ENCODE results near the gene SSBP1. TPM values are rescaled to one million over a fixed set of nuclear protein-coding genes. Genes with fewer than 3 reads are reported as not detected.
"Not testable (repeated sequence)": the region's sequence is repeated elsewhere in the genome, so short reads cannot be mapped to it uniquely, and the experiment has no call there.

Gene SSBP1
- total and polyA plus RNA-seq, 5 experiments from 2014 or later: 128 to 350 (median 341) TPM

DNA sequence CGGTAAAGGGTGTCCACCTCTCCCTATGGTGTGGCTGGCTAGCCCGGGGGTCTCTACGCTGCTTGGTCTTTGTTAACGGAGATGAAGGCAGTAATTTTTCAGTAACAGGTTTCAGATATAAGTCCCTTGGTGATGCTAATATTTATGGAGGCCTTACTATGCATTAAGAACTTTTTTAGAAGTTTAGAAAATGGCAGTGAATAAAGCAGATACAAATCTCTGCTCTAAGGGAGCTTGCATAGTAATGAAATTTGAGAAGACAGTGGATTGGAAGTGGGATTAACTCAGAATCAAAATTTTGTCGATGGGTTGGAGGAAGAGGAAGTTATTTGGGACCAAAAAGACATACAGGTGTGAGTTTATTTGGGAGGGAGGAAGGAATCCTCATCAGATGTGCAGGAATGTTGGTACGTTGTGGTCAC lies 445 bp downstream of the SSBP1 start:
- POLR2A ChIA-PET: interaction anchor here (0.7 to 5.9 kb wide), 7 partner anchors 30 to 724 kb away, joined by 3 to 75 read pairs (median 16); partner anchors contain the start of genes AGK, DENND11, MRPS33 and WEE2
- Mint-ChIP-seq H3K27ac (peak overlapping the region; percentile 98 to 99 (median 98)), H3K36me3 (peaks cover 2 to 45% (median 8%) of the 10 kb centered on the region in 3 donors), H3K4me1 (peaks cover 21 to 53% (median 49%) of the 10 kb centered on the region in 4 donors), H3K27me3 (no peaks in the 10 kb centered on the region), H3K9me3 (no peaks in the 10 kb centered on the region), H3K4me3 (peak overlapping the region; percentile 95 to 99 (median 98))
- ATAC-seq (no peak), DNase-seq (no peak)

DNA sequence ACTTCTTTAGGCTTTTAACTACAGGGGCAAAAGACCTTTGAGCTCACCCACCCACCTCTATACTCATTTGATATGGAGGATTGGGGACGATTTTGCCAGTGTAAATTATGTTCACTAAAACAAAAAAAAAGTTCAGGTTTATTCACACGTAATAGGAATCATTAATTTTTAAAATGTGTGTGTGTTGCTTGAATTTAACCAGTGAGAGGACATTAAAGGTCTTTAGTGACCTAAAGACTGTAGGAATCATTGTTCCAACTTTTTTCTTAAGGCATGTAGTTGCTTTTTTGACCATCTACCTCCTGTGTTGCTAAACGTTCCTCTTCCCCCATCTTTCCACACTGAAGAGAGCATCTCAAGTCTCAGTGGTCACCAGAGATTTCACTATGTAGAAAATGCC lies 1.1 kb downstream of the SSBP1 start:
- DNase-seq (no peak), ATAC-seq (no peak)
- H3K4me3 Mint-ChIP-seq: peak overlapping the region; percentile 55 to 99 (median 96)
- H3K4me1 Mint-ChIP-seq: peaks cover 21 to 53% (median 51%) of the 10 kb centered on the region in 4 donors
- H3K36me3 Mint-ChIP-seq: peaks cover 2 to 51% (median 15%) of the 10 kb centered on the region in 3 donors
- no peaks in the 10 kb centered on the region for H3K9me3 Mint-ChIP-seq
- POLR2A ChIA-PET: interaction anchor here (1.6 to 5.9 kb wide), 4 partner anchors 38 to 724 kb away, joined by 6 to 75 read pairs (median 18); partner anchors contain the start of genes AGK, DENND11 and MRPS33
- H3K27me3 Mint-ChIP-seq: no peaks in the 10 kb centered on the region
- H3K27ac Mint-ChIP-seq: peak overlapping the region; percentile 41 to 99 (median 91)

DNA sequence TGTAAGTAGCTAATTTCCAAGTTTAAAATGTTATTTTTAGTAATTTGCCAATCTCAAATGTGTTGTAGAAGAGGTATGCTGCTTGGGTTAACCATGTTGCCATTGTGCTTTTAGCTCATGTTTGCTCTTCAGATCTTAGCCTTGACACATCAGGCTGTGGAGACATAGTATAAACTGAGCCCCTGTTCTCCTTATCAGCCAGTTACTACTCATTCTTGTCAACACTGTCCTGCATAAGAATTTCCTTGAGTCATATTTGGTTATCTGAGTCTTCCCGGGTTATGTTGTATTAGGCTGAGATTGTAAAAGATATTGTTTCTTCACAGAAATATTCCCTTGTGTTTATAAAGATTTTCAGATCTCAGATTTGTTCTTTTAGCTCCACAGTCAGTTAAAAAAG lies 4.1 kb downstream of the SSBP1 start:
- ATAC-seq (no peak), DNase-seq (no peak)
- Mint-ChIP-seq H3K27ac (peak overlapping the region in 1 of 10 donors; percentile 34), H3K4me3 (no peak overlapping the region), H3K36me3 (peaks cover 16 to 76% (median 18%) of the 10 kb centered on the region in 3 donors), H3K9me3 (no peaks in the 10 kb centered on the region), H3K27me3 (no peaks in the 10 kb centered on the region), H3K4me1 (peaks cover 21 to 52% (median 45%) of the 10 kb centered on the region in 4 donors)
- POLR2A ChIA-PET: interaction anchor here (5.9 kb wide), 1 partner anchor 41 kb away, joined by 75 read pairs; the partner anchor contains the start of gene DENND11

DNA sequence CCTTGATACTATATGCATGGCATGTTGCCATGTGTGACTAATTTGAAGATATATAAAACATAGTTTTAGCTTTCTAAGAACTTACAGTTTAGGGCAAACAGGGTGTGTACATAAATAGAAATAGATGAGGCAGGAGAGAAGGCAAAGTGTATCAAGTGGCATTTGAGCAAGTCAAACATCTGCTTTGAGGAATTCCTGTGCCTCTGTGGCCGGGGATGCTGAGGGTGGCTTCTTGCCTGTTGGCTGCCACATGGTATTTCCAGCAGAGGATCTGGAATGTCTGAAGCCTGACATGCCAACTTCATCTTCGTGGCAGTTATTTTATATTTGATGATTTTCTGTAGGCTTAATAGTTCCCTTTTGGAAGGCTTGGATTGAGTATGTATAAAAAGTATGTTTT lies 6.0 kb downstream of the SSBP1 start:
- POLR2A ChIA-PET: no interaction called here
- no peak overlapping the region for H3K27ac Mint-ChIP-seq
- H3K36me3 Mint-ChIP-seq: peaks cover 12 to 82% (median 26%) of the 10 kb centered on the region in 3 donors

DNA sequence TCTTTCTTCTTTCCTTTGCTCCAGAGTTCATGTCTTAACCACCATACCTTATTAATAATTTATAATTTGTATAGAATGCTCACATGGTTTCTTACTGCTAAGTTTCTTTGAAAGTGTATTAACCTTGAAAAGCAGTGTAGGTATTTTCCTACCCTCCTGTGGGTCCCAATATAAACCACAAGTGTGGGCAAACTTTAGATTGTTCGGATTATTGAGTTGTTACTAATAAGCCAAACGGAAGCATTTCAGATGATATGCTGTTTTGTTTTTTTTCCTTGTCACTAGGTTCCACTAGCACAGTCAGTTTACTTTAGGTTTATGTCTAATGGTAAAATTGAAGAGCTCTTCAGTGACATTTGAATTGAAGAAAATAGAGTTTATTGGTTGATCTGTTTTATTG lies 10.2 kb downstream of the SSBP1 start:
- POLR2A ChIA-PET: no interaction called here
- Mint-ChIP-seq H3K27me3 (no peaks in the 10 kb centered on the region), H3K9me3 (peaks cover 0 to 37% (median 23%) of the 10 kb centered on the region in 9 donors), H3K4me1 (peaks cover 0 to 6% (median 0%) of the 10 kb centered on the region in 4 donors), H3K36me3 (peaks cover 41 to 89% (median 68%) of the 10 kb centered on the region in 3 donors), H3K4me3 (no peak overlapping the region), H3K27ac (no peak overlapping the region)
- ATAC-seq (no peak), DNase-seq (no peak)

More for the DNA sequence above, 6.0 kb downstream of the SSBP1 start:
- no peak overlapping the region for H3K4me3 Mint-ChIP-seq
- no peaks in the 10 kb centered on the region for H3K9me3 Mint-ChIP-seq
- no peaks in the 10 kb centered on the region for H3K27me3 Mint-ChIP-seq
- ATAC-seq (no peak), DNase-seq (no peak)
- H3K4me1 Mint-ChIP-seq: peaks cover 14 to 37% (median 29%) of the 10 kb centered on the region in 4 donors

DNA sequence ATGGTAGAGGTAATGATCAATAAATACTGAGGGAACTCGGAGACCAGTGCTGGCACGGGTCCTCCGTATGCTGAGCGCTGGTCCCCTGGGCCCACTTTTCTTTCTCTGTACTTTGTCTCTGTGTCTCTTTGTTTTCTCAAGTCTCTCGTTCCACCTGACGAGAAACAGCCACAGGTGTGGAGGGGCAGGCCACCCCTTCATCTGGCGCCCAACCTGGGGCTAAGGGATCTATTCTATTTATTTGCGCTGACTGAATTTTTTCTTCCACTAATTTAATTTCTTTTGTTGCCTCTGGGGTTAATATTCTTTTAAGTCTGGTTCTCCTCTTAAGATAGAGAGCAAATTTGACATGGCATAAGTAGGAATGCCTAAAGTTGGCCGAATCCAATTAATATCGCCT lies 13.7 kb downstream of the SSBP1 start:
- ATAC-seq, H3K4me3 Mint-ChIP-seq, DNase-seq, H3K27ac Mint-ChIP-seq, POLR2A ChIA-PET, H3K27me3 Mint-ChIP-seq: not testable (repeated sequence)
- H3K4me1 Mint-ChIP-seq: peaks cover 0 to 17% (median 2%) of the 10 kb centered on the region in 4 donors
- peaks cover 36 to 89% (median 70%) of the 10 kb centered on the region in 3 donors for H3K36me3 Mint-ChIP-seq
- H3K9me3 Mint-ChIP-seq: peaks cover 0 to 42% (median 23%) of the 10 kb centered on the region in 9 donors

DNA sequence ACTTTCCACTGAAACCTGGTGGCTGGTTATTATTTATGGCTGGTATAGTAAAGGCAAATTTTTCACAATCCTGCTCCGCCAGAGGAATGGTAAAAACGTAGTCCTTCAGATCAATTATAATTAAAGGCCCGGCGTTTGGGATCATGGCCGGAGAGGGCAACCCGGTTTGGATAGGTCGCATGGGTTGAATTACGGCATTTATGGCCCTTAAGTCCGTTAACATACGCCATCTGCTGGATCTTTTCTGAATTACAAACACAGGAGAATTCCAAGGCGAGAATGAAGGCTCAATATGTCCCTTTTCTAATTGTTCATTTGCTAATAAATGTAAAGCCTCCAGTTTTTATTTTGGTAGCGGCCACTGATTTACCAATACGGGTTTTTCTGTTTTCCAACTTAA lies 14.5 kb downstream of the SSBP1 start:
- peaks cover 0 to 17% (median 2%) of the 10 kb centered on the region in 4 donors for H3K4me1 Mint-ChIP-seq
- peak overlapping the region in 1 of 10 donors; percentile 11 for H3K27ac Mint-ChIP-seq
- DNase-seq (no peak), ATAC-seq (no peak)
- no peak overlapping the region for H3K4me3 Mint-ChIP-seq
- POLR2A ChIA-PET: no interaction called here
- no peaks in the 10 kb centered on the region for H3K27me3 Mint-ChIP-seq
- H3K9me3 Mint-ChIP-seq: peaks cover 0 to 42% (median 23%) of the 10 kb centered on the region in 9 donors
- H3K36me3 Mint-ChIP-seq: peaks cover 36 to 95% (median 74%) of the 10 kb centered on the region in 3 donors

DNA sequence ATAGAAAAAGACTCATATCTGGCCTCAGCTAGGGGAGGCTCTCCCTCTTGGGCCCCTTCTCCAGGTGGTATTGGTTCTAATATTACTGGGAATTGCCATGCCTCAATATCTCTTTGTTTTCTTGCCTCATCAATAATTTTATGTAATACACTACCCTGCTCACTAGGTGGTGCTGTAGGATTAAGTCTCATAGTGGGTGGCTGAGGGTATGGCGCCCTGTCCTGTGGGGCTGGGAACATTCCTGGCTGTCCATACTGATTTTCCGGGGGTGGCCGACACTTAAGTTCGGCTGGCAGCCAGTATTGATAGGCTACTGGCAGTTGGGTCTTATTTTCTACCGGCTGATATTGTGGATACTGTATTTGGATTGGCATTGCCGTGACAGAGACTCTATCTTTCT lies 16.8 kb downstream of the SSBP1 start:
- peak overlapping the region in 1 of 10 donors; percentile 72 for H3K27ac Mint-ChIP-seq
- ATAC-seq: no peak
- peaks cover 0 to 39% (median 21%) of the 10 kb centered on the region in 9 donors for H3K9me3 Mint-ChIP-seq
- H3K4me1 Mint-ChIP-seq: peaks cover 0 to 17% (median 3%) of the 10 kb centered on the region in 4 donors
- no peak overlapping the region for H3K4me3 Mint-ChIP-seq
- peak in 3 of 10 donors; percentile 15 to 28 (median 15) for DNase-seq
- peaks cover 34 to 96% (median 73%) of the 10 kb centered on the region in 3 donors for H3K36me3 Mint-ChIP-seq
- POLR2A ChIA-PET: no interaction called here
- H3K27me3 Mint-ChIP-seq: no peaks in the 10 kb centered on the region

DNA sequence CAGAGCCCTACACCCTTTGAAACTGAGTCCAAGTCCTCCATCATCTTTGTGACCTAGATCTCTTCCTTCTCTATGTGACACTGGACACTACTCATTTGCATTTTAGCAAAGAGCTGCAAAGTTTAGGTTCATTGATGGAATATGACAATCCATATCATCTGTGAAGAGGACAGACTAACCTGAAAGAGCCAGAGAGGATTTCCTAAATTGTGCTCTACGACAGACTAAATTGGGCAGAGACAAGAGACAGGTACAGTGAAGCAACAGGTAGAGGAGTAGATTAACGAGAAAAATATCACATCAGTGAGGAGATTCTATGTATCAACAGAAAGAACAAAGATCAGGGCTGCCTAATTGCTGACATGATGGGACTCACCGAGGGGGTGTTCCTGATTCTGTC lies 25.6 kb downstream of the SSBP1 start, which contains the start of gene TAS2R3:
Gene TAS2R3 (plus strand): TSS at position 301 of the 400 bp plus-strand sequence. CDS start 62 bp downstream, at position 363.
- POLR2A ChIA-PET: no interaction called here
- H3K4me1 Mint-ChIP-seq: peaks cover 0 to 31% (median 19%) of the 10 kb centered on the region in 4 donors
- DNase-seq (no peak), ATAC-seq (no peak)
- no peaks in the 10 kb centered on the region for H3K27me3 Mint-ChIP-seq
- H3K4me3 Mint-ChIP-seq: no peak within 1 kb of the TSS
- peaks cover 8 to 75% (median 49%) of the 10 kb centered on the region in 3 donors for H3K36me3 Mint-ChIP-seq
- H3K9me3 Mint-ChIP-seq: no peaks in the 10 kb centered on the region
- H3K27ac Mint-ChIP-seq: peak within 1 kb of the TSS in 2 of 10 donors; percentile 24 to 54

DNA sequence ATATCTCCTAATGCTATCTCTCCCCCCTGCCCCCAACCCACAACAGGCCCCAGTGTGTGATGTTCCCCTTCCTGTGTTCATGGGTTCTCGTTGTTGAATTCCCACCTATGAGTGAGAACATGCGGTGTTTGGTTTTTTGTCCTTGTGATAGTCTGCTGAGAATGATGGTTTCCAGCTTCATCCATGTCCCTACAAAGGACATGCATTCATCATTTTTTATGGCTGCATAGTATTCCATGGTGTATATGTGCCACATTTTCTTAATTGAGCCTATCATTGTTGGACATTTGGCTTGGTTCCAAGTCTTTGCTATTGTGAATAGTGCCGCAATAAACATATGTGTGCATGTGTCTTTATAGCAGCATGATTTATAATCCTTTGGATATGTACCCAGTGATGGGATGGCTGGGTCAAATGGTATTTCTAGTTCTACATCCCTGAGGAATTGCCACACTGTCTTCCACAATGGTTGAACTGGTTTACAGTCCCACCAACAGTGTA lies 32.0 kb downstream of the SSBP1 start:
- Mint-ChIP-seq H3K4me1 (peaks cover 3 to 31% (median 15%) of the 10 kb centered on the region in 4 donors), H3K36me3 (peaks cover 0 to 58% (median 51%) of the 10 kb centered on the region in 3 donors)
- H3K27ac Mint-ChIP-seq, H3K27me3 Mint-ChIP-seq, H3K4me3 Mint-ChIP-seq, POLR2A ChIA-PET, H3K9me3 Mint-ChIP-seq, DNase-seq, ATAC-seq: not testable (repeated sequence)

DNA sequence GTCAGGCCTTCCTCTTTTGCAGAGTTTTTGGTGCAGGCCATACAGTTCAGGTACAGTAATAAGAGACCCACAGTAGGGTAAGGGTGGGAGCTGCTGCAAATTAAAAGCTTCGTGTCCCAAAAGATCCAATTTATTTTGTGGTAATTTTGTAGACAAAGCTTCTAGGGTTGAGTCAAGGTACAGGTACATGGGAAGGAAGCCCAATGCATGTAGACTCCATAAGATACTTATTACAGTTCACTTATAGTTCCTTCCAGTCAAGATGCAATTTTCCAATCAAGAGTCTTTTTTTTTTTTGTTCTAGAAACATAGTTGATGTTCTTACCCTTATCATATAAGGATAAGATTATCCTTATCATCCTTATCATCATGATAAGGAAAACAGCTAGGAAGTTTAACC lies 38.2 kb downstream of the SSBP1 start, which contains the start of gene TAS2R4:
Gene TAS2R4 (plus strand): TSS at position 301 of the 400 bp plus-strand sequence. CDS start 1,815 bp downstream, outside the sequence.
- POLR2A ChIA-PET: no interaction called here
- no peaks in the 10 kb centered on the region for H3K27me3 Mint-ChIP-seq
- H3K27ac Mint-ChIP-seq: no peak within 1 kb of the TSS
- no peak within 1 kb of the TSS for H3K4me3 Mint-ChIP-seq
- ATAC-seq (no peak), DNase-seq (no peak)
- H3K36me3 Mint-ChIP-seq: peaks cover 6 to 69% (median 38%) of the 10 kb centered on the region in 3 donors
- peaks cover 0 to 4% (median 0%) of the 10 kb centered on the region in 9 donors for H3K9me3 Mint-ChIP-seq
- H3K4me1 Mint-ChIP-seq: peaks cover 3 to 18% (median 11%) of the 10 kb centered on the region in 4 donors

DNA sequence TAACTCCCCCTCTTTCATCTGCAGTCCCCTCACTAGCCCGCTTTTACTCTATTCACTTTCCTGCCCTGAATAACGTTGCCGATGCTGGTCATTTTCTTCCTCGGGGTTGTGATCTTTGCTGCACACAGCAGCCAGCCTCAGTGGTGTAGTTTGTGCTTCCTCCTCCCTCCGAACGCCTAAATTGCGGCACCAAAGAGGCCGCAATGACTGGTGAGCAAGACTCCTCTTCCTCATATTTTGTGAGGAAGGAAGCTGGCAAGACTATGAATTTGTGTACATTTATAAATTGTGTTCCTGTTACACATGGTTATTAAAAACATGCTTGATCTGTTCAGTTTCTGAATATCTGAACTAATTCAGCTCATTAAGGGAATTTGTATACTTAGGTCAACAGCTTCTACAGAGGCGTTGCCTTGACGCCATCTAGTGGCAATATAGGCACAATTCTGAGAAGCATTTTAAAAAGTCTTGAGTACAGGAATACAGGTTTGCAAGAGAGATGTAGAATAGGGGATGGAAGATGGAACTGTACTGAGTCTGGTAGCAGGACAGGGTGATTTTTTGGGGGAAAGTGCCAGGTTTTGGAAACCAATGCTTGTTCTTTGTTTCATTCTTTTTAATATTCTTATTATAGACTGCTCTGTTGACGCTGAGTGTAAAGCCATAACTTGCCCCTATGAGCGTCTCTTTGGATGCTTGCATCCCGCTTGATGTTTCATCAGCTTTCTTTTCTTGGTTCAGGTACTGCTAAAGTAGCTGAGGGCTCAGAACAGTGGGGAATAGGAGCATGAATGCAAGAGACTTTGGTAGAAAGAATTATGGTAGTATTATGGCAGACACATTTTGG lies 47.8 kb downstream of the SSBP1 start:
- DNase-seq (peak in 5 of 10 donors; percentile 9 to 41 (median 25)), ATAC-seq (peak in 1 of 2 donors; percentile 48)
- Mint-ChIP-seq H3K27me3 (no peaks in the 10 kb centered on the region), H3K27ac (no peak overlapping the region), H3K4me3 (no peak overlapping the region), H3K4me1 (peaks cover 0 to 3% (median 1%) of the 10 kb centered on the region in 4 donors), H3K9me3 (no peaks in the 10 kb centered on the region), H3K36me3 (peaks cover 0 to 33% (median 13%) of the 10 kb centered on the region in 3 donors)
- POLR2A ChIA-PET: no interaction called here

All from naive thymus-derived CD8-positive, alpha-beta T cell (primary cell).